Lower leg skin (tissue), 3 donors: ENCODE data around the gene CEBPZ.

Source experiments
- CTCF ChIP-seq, 3 donors: fragments of 450-650 bp; IDR thresholded peaks; one replicate each; pipeline ENCODE4 v1.5.1; 2016; ENCODE audit warnings: antibody characterized with exemption in 3 of 3, mild to moderate bottlenecking in 3 of 3, moderate library complexity in 2 of 3
- POLR2A ChIP-seq, 2 donors: fragments of 450-650 bp; IDR thresholded peaks; one replicate each; pipeline ENCODE4 v1.6.1; 2016 to 2017; ENCODE audit warnings: antibody characterized with exemption in 2 of 2, mild to moderate bottlenecking in 1 of 2, moderate library complexity in 1 of 2

GRCh38 chr2:37153224-37153623, 78.2 kb downstream of the CEBPZ start:
- TF ChIP-seq CTCF (IDR thresholded peaks at IDR 0.05) (no peak), POLR2A (IDR thresholded peaks at IDR 0.05) (no peak)
